GM18508 (cell line): ENCODE results near the gene PPP1R12B.
"Not testable (repeated sequence)": the region's sequence is repeated elsewhere in the genome, so short reads cannot be mapped to it uniquely, and the experiment has no call there.

Experiments used
- ATAC-seq: cut with Tn5 transposase; IDR thresholded peaks from one replicate; pipeline ENCODE4 v1.9.1; 2021; ENCODE audit warnings: moderate number of reproducible peaks; ENCODE audit not compliant: insufficient read depth, unreplicated experiment

PPP1R12B gene

DNA sequence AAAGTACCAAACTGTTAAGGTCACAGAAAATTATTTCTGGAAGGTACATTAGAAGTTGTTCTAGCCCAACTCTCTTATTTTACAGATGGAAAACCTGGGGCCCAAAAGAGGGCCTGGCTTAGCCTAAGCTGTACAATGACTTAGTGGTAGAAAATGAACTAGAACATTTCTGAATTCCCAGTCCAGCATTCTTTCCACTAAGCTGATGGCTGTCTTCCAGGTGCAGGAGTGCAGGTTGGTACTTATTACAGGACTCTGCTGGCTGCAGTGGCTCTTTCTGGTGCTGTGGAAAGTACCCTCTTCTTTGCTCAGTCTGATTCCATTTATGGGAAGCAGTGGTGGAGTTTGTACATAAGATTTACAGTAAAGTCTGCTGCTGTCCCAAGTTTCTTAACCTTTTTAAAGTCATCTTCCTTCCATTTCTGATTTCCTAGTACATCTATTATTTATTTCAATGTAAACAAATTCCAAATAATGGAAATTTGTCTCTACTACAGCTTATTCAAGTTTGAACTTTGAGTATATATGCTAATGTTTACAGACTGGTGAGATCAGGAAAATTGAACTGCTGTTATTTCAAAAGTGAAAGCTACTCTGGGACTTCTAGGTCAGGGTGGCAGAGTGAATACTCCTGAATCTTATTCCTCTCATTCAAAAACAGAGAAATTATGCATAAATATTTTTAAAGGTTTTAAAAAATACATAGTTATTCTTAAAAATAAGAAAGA lies 171.8 kb downstream of the PPP1R12B start:
- ATAC-seq, result not testable (repeated sequence)

DNA sequence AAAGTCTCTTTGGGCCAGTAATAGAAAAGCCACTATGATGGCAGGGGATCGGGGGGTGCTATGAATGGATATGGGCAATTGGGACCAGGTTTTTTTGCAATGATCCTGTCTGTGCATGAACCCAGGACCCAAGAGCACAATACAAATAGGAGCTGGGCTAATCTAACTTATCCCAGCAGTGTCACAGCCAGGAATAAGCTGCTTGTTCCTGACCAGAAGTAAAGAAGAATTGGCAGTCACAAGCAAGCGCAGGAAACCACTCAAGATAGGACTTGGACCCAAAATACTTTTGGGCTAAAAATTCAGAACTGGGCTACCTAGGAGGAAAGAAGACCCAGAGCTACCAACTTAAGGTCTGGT lies 172.3 kb downstream of the PPP1R12B start:
- not testable (repeated sequence) for ATAC-seq

DNA sequence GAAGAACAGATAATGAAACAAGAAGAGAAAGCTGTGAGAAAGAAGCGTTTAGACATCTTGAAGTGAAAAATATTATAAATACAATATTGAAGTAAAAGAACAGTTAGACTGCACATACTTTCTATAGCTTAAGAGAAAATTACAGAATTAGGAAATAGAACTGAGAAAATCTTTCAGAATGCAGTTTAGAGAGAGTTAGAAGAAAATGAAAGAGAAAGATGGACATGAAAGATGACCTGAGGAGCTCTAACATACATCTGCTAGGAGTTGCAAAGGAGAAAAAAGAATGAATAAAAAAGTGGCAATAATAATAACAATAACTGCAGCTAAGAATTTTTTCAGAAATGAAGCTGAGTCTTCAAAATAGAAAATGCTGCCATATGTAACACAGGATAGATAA lies 173.0 kb downstream of the PPP1R12B start:
- not testable (repeated sequence) for ATAC-seq

DNA sequence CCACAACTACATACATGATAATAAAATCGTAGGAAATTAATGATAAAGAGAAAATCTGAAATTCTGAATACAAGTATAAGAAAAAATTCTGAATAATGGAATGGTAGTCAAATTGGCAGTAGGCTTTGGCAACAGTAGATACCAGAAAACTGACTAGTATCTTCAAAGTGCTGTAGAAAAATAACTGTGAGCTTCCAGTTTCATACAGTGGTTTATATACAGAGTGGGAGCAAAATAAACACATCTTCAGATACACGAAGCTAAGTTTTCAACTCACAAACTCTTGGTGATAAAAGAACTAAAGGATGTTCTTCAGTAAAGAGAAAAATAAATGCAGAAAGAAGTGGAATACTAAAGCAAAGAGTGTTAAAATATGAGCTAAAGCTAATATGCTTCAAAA lies 173.4 kb downstream of the PPP1R12B start:
- no peak for ATAC-seq

DNA sequence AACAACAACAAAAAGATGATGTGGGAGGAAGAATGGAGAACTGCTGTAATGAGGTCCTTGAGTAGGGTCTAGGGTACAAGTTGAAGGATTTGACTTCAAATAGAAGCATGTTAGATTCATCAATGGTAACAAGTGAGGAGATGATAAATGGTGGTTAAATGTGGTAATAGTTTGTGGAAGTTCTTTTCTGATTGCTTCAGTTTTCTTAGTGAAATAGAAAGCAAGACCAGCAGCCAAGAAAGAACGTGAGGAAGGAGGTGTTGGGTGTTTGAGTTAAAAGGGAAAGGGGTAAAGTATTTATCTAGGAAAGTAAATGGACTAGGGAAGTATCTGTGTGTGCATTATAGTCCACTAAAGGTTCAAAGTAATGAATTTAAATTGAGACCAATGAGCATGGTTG lies 177.6 kb downstream of the PPP1R12B start:
- ATAC-seq, result not testable (repeated sequence)

DNA sequence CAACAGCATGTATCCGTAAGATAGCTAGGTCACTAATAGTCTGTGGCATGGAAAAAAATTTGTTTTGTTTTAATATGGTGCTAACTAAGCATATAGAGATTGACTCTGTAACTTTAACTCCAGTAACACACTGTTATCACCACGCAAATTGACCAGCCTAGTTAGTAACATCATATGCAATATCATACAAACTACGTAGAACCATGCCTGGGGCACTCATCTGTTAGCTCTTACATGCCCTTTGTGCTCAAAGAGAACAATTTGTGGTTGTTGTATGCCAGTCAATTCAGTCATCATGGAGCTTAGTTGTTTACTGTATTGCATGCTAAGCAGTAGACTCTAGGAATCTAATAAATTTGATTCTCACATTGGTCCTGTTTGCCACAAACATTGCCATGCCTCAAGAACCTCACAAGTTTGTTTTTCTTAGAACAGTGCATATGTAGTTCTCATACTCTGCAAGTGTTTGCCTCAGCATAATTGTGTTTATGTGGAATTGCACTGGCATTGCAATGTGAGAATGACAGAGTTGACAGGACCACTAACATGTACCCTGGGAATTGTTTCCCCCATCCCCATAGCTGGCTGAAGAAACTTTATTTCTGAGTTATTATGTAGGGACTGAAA lies 179.7 kb downstream of the PPP1R12B start:
- ATAC-seq, result not testable (repeated sequence)

DNA sequence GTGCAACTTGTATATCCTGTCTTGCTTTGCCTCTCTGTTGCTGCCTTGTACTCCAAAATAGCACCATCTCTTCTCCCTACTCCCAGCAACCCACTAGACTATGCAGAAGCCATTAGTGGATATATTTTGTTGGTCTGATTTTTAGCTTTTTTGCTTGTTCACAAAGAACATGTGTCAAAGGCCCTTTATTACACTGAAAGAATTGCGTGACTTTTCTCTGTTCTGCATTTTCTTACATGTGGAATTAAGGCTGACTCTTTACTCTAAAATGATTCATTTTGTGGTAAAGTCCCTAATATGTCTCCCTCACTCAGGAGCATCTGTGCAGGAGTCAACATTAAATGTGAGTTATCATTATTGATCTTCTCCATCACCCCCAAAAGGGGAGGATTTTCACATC lies 182.2 kb downstream of the PPP1R12B start:
- not testable (repeated sequence) for ATAC-seq

DNA sequence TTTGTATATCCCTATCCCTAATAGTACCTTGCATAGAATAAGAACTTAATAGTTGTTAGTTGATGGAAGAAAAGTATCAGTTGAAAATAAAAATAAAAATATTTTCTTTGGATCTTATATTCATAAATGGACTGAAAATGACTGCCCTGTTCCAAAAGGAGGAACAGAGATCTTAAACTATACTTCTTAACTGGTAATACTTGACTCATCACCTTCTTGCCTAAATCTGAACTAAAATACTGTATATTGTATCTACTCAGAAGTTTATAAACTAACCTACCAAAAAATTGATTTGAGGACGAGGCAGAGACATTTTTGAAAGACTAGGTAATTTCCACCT lies 182.9 kb downstream of the PPP1R12B start:
- no peak for ATAC-seq

DNA sequence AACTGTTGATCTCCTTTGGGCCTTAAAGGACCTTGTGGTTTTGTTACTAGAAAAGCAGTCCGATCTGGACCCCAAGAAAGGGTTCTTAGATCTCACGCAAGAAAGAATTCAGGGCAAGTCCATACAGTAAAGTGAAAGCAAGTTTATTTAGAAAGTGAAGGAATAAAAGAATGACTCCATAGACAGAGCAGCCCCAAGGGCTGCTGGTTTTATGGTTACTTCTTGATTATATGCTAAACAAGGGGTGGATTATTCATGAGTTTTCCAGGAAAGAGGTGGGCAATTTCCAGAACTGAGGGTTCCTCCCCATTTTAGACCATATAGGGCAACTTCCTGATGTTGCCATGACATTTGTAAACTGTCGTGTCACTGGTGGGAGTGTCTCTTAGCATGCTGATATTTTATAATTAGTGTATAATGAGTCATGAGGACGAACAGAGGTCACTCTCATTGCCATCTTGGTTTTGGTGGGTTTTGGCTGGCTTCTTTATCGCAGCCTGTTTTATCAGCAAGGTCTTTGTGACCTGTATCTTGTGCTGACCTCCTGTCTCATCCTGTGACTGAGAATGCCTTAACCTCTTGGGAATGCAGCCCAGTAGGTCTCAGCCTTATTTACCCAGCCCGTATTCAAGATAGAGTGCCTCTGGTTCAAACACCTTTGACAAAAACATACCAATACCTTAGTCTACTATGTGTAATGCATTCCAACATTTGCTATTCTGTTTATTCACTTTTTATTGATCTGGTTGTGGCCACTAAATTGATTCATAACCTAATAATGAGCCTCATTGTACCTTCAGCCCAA lies 183.5 kb downstream of the PPP1R12B start:
- not testable (repeated sequence) for ATAC-seq

DNA sequence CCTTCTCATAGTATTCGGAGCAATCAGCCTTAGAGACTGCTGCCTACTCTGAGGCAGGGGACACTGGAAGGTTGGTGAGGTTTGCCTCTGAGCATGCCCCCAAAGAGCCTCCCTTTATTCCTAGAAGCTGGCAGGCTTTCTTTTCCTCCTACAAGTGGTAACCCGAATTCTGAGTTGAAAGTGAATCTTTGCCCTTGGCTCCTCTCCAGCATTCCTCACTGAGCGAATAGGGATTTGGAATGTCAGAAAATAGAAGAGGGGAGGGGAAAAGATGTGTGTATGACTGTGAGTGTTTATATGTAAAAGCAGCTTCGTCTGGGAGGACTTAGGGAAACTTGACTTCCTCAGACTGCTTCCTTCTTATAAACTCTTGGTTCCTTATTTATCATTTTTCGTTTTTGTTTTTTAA lies 190.7 kb downstream of the PPP1R12B start:
- not testable (repeated sequence) for ATAC-seq

DNA sequence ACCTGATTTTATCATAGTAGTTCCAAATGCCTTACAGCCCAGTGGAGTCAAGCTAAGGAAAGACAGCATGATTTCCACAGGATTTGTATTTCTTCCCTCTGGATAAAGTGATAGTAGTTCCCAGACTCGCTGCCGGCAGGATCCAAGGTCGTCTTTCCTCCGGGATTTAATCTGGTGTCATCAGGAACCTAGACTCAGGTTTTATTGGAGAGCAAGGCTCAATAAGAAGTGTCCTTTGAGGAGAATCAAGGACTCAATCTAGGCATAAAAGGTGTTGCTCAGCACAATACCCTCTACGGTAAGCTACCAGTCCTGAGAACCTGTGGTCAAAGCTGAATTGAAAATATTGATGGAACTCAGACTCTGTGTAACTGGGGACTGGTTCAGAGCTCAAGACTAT lies 191.1 kb downstream of the PPP1R12B start:
- ATAC-seq, result not testable (repeated sequence)

DNA sequence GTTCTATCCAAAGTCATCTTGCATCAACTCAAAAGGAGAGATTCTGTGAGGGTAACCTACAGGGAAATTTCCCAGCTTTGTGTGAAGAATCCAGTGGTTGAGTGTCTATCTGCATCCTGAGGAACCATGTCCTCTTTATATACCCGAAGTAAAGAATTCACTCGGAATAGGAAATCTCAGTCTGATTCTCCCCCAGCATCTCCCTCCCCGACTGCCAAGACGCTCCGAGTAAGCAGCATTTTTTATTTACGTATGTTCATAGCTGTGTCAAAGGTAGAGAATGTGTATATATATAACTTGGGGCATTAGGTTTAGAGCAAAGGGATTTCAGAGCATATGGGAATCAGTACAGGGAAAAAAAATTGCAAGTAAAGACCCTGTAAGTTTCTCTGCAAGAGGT lies 191.5 kb downstream of the PPP1R12B start:
- ATAC-seq, result no peak

DNA sequence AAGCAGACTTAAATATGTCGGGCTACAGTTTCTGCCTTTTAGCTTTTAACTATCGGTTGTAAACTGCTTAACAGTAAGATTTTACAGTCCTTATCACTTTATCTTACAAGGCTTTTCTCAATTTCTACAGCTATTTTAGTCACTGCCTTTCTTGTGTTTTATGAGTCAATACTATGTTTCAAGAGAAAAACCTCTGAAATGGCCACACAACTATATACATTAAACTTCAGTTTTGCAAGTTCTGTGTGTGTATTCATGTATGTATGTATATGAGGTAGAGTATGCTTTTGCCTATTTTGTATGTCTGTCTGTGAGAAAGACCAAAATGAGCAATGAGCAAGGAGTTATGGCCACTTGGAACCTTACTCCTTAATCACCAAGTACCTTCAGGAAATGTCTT lies 191.9 kb downstream of the PPP1R12B start:
- ATAC-seq, result no peak

DNA sequence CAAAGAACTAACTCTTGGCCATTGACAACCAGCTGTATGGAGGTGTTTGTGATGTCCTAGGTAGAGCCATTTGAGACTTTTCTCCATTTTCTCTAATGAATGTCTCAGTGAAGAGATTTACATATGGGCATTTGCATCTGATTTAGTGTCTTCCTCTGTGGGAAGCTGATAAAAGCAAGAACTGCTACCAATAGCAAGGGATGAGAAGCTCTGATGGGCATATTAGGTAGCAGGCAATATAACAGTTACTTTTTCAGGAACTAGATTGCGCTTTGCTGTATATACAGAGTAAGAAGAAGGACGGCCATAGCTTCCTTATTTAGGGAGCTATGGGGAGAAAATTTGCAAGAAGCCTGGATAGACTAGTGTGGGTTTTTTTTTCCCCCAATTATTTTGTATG lies 192.4 kb downstream of the PPP1R12B start:
- not testable (repeated sequence) for ATAC-seq

DNA sequence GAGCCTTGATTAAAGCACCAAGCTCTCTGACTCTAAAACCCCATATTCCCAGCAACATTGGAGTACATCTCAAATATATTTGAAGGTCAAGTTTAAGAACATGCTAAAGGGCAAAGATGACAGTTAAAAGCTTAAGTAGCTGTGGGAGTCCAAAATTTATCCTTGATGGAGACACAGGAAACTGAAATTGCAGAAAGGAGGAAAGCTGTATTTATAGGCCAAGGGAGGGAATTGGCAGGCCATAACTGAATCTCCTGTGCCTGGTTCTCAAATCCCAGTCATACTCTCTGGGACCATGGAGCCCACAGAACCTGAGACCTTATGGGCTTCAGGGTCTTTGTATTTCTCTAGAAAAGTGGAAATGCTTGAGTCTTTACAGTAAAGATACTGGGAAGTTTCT lies 193.9 kb downstream of the PPP1R12B start:
- not testable (repeated sequence) for ATAC-seq

DNA sequence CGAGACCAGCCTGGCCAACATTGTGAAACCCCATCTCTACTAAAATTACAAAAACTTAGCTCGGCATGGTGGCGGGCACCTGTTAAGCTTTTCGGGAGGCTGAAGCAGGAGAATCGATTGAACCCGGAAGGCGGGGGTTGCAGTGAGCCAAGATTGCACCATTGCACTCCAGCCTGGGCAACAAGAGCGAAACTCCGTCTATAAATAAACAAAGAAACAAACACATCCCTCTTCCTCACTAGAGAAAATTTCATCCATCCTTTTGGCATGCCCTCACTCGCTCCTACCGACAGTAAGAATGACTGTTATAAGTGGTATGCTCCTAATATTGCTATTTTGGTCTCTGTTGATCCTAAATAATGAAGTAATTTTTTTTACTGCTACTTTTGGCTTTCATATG lies 195.0 kb downstream of the PPP1R12B start:
- ATAC-seq, result not testable (repeated sequence)

DNA sequence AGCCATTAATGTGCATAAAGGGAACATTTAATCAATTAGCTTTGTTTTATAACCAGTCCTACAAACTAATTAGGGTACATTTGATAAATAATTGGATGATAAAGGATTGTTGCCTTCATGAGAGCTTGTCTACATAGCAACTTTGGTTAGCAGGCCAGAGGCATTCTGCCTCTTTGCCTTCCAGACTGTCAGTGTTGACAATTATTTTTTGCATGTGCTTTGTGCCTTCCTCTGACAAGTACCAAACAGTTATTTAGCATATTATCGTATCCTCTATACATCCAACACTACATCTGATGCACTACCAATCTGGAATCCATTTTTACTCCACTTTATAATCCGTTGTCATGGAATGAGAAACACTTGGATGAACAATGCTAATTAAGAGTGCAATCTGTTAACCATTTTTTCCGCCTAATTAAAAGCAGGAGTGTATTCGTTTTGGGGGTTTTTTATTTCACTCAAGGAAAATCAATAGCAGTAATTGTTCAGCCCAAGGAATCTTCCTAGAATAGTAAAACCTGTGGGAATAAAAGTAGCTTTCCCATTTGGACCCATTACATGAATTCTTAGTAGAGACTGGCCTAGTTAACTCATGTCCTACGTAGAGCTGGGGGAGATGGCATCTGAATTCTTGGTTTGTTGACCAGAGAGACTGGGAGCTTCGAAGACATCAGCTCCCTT lies 196.4 kb downstream of the PPP1R12B start:
- not testable (repeated sequence) for ATAC-seq

DNA sequence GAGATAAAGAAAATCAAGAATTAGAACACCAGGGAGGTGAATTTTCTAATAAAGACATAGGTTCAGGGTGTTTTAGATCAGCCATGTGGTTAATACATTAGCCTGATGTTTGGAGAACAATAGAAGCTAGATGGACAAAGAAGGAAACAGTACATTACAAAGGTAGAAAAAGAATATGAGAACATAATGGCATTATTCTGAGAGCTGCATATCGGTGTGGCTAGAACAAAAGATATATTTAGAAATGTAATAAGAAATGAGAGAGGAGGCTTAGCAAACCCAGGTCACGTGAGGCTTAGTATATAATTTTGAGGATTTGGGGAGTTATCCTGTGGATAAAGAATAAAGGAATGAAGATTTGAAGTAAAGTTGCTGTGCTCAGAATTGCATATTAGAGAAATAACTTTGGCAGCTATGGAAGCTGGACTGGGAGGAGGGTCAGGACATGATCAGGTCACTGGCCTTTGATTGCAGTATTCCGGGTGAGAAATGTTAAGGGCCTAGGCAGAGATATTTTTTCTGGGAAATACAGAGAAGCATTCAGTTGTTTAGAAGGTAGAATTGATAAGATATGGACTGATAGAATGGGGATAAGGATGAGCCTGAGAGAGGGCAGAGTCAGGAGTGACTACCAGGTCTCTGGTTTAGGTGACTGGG lies 197.3 kb downstream of the PPP1R12B start:
- not testable (repeated sequence) for ATAC-seq

DNA sequence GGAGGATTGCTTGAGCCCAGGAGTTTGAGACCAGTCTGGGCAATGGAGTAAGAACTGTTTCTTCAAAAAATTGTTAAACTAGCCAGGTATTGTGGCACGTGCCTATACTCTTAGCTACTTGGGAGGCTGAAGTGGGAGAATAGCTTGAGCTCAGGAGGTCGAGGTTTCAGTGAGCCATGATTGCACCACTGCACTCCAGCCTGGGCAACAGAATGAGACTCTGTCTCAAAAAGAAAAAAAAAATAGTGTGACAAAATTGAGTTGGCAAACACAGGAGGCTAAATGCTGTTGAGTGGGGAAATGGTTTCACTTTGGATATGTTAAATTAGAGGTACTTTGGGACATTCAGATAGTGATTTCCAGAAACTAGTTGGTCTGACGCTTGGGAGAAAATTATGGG lies 197.9 kb downstream of the PPP1R12B start:
- not testable (repeated sequence) for ATAC-seq

DNA sequence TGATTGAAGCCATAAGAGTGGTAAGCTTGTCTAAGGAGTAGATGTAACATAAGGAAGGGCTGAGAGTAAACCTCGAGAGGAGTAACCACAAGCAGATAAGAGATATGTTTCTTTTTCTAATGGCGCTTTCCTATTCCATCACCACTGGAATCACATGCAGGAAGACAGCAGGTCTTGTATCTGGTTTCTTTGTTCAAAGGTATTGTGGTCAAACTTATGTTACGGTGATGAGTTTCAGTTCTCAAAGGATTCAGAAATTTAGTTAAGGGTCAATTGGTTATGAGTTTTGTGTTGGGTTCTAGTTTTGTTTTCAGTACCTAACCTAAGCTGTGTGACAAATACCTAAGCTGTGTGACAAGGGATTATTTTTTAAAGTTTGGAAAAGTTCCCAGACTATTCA lies 198.3 kb downstream of the PPP1R12B start:
- ATAC-seq, result not testable (repeated sequence)
